GM23338 (cell line): ENCODE data around the gene RPL28. TPM values are rescaled to one million over a fixed set of nuclear protein-coding genes. Genes with fewer than 3 reads are reported as not detected.

Experiments
- ATAC-seq: fragments of 200-7000 bp; cut with Tn5 transposase; 3 replicates; pipeline ENCODE4 v1.9.1; 2020
- DNase-seq: peaks from one replicate; pipeline ENCODE4 v3.0.0-alpha.2; 2015; ENCODE audit warnings: low spot score
- H2AFZ ChIP-seq: fragments of 200-600 bp; sonication (generic); 2 replicates; pipeline ENCODE4 v1.8.0; 2016; ENCODE audit warnings: antibody characterized with exemption, mild to moderate bottlenecking, moderate library complexity
- H3F3A ChIP-seq: fragments of 200-600 bp; sonication (generic); replicated peaks from 2 replicates; pipeline ENCODE4 v1.8.0; 2017; ENCODE audit warnings: antibody characterized with exemption, mixed run types, low read depth
- H3K27ac ChIP-seq: fragments of 200-600 bp; sonication (generic); 2 replicates; pipeline ENCODE4 v1.6.1; 2016; ENCODE audit warnings: low read depth
- H3K27me3 ChIP-seq: fragments of 200-600 bp; sonication (generic); 2 replicates; pipeline ENCODE4 v1.8.0; 2016; ENCODE audit warnings: mild to moderate bottlenecking, mixed run types, moderate library complexity; ENCODE audit not compliant: insufficient read depth
- H3K36me3 ChIP-seq: fragments of 200-600 bp; sonication (generic); 2 replicates; pipeline ENCODE4 v1.8.0; 2016; ENCODE audit warnings: mild to moderate bottlenecking; ENCODE audit not compliant: insufficient read depth
- H3K4me1 ChIP-seq: fragments of 200-600 bp; sonication (generic); 2 replicates; pipeline ENCODE4 v1.8.0; 2016; ENCODE audit warnings: mild to moderate bottlenecking, moderate library complexity; ENCODE audit not compliant: insufficient read depth
- H3K4me2 ChIP-seq: fragments of 200-600 bp; sonication (generic); 2 replicates; pipeline ENCODE4 v1.7.1; 2017; ENCODE audit warnings: mixed run types
- H3K4me3 ChIP-seq: fragments of 200-600 bp; sonication (generic); 2 replicates; pipeline ENCODE4 v1.6.1; 2016; ENCODE audit warnings: mixed run types
- H3K79me2 ChIP-seq: fragments of 200-600 bp; sonication (generic); replicated peaks from 2 replicates; pipeline ENCODE4 v1.8.0; 2017; ENCODE audit warnings: mild to moderate bottlenecking; ENCODE audit not compliant: insufficient read depth
- H3K9me2 ChIP-seq: fragments of 200-600 bp; sonication (generic); 2 replicates; pipeline ENCODE4 v1.8.0; 2017; ENCODE audit not compliant: insufficient read depth
- H4K20me1 ChIP-seq: fragments of 200-600 bp; sonication (generic); replicated peaks from 2 replicates; pipeline ENCODE4 v1.8.0; 2017; ENCODE audit warnings: mild to moderate bottlenecking; ENCODE audit not compliant: insufficient read depth
- H3K27ac Mint-ChIP-seq: 2 replicates; pipeline ENCODE4 v1.8.0; 2020; ENCODE audit warnings: inconsistent platforms, mild to moderate bottlenecking, moderate library complexity, mixed read lengths
- H3K27me3 Mint-ChIP-seq: 3 replicates; pipeline ENCODE4 v1.8.0; 2022; ENCODE audit warnings: low read depth, mild to moderate bottlenecking, moderate library complexity, mixed read lengths, inconsistent platforms; ENCODE audit not compliant: insufficient read depth, poor library complexity
- H3K36me3 Mint-ChIP-seq: 3 replicates; pipeline ENCODE4 v1.8.0; 2021; ENCODE audit warnings: low read depth, mild to moderate bottlenecking, inconsistent platforms, moderate library complexity, mixed read lengths
- H3K4me1 Mint-ChIP-seq: 3 replicates; pipeline ENCODE4 v1.8.0; 2020; ENCODE audit warnings: mild to moderate bottlenecking, inconsistent platforms, mixed read lengths
- H3K4me3 Mint-ChIP-seq: 3 replicates; pipeline ENCODE4 v1.8.0; 2021; ENCODE audit warnings: moderate library complexity, mild to moderate bottlenecking, inconsistent platforms, mixed read lengths
- H3K9me3 Mint-ChIP-seq: 3 replicates; pipeline ENCODE4 v1.8.0; 2020; ENCODE audit warnings: moderate library complexity, mild to moderate bottlenecking, inconsistent platforms, mixed read lengths
- CREB1 ChIP-seq: fragments of 250-450 bp; sonication (Bioruptor Pico); IDR thresholded peaks from 2 replicates; pipeline ENCODE4 v1.5.0; 2020; ENCODE audit warnings: low read depth, mild to moderate bottlenecking, moderate library complexity
- ETS1 ChIP-seq: IDR thresholded peaks from 2 replicates; pipeline ENCODE4 v1.6.1; 2016; ENCODE audit warnings: antibody characterized with exemption
- EZH2 ChIP-seq: fragments of 200-600 bp; sonication (generic); IDR thresholded peaks from one replicate; pipeline ENCODE4 v1.8.0; 2017; ENCODE audit warnings: antibody characterized with exemption, mild to moderate bottlenecking, low read depth; ENCODE audit not compliant: unreplicated experiment
- EZH2phosphoT487 ChIP-seq: fragments of 200-600 bp; sonication (generic); IDR thresholded peaks from one replicate; pipeline ENCODE4 v1.8.1; 2018; ENCODE audit warnings: antibody characterized with exemption; ENCODE audit not compliant: unreplicated experiment
- JUNB ChIP-seq: IDR thresholded peaks from one replicate; pipeline ENCODE4 v1.6.1; 2016; ENCODE audit warnings: antibody characterized with exemption; ENCODE audit not compliant: unreplicated experiment
- NANOG ChIP-seq: IDR thresholded peaks from 2 replicates; pipeline ENCODE4 v1.6.1; 2016; ENCODE audit warnings: antibody characterized with exemption, borderline replicate concordance
- POLR2AphosphoS5 ChIP-seq: IDR thresholded peaks from 2 replicates; pipeline ENCODE4 v1.6.1; 2016; ENCODE audit warnings: antibody characterized with exemption, low read depth
- REST ChIP-seq: IDR thresholded peaks from one replicate; pipeline ENCODE4 v1.6.1; 2018; ENCODE audit warnings: antibody characterized with exemption; ENCODE audit not compliant: unreplicated experiment
- ZNF331 ChIP-seq: fragments of 250-450 bp; sonication (Bioruptor Pico); IDR thresholded peaks from 2 replicates; pipeline ENCODE4 v1.5.0; 2020; ENCODE audit warnings: low read depth, mild to moderate bottlenecking, moderate library complexity
- ZNF462 ChIP-seq: fragments of 250-450 bp; sonication (Bioruptor Pico); IDR thresholded peaks from 2 replicates; pipeline ENCODE4 v1.5.0; 2020; ENCODE audit warnings: mild to moderate bottlenecking, moderate library complexity
- polyA plus RNA-seq: library from polyadenylated mRNA; unstranded; fragments of >200 nt; fragmentation: Nextera tagmentation; extraction: Ambion mirVana; gene quantifications from 2 replicates; pipeline ENCODE4 v1.2.1, GENCODE V29; 2016
- total RNA-seq: library from RNA; depleted of rRNA; stranded (reverse); fragments of >200 nt; shearing (Covaris generic); gene quantifications from 2 replicates; pipeline ENCODE4 v1.2.3, GENCODE V29; 2014
- TF ChIP-seq, protein P1 (sequence below), 2 experiments: fragments of 200-600 bp in 1 of 2; sonication (generic) in 1 of 2; conservative IDR thresholded peaks; 2 replicates each; pipeline versions ENCODE4 v1.5.1 to v1.6.1; 2016 to 2017; ENCODE audit warnings: antibody characterized with exemption in 2 of 2, low read depth in 2 of 2, mild to moderate bottlenecking in 2 of 2, moderate library complexity in 1 of 2

RPL28 gene
- total and polyA plus RNA-seq, 2 experiments from 2014 or later, result 737 to 1,528 TPM

DNA sequence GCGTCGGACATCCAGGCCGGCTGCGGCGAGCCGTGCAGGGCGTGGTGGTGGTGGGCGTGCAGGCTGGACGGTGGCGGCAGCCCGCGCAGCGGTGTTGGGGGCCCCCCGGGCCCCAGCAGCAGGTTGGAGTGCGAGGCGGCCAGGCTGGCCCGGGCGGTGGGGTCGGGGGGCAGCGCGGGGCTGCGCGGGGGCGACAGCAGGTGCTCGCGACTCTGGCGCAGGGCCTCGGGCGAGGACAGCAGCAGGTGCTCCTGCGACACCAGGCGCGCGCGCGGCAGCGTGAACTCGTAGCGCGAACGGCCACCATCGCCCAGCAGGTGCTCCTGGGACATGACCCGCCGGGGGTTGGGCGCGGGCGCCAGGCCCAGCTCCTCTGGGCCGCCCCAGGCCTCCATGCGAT, 47.6 kb downstream of the RPL28 start (continued):
- TF ChIP-seq EZH2phosphoT487, result no peak
- TF ChIP-seq, protein P1, sequence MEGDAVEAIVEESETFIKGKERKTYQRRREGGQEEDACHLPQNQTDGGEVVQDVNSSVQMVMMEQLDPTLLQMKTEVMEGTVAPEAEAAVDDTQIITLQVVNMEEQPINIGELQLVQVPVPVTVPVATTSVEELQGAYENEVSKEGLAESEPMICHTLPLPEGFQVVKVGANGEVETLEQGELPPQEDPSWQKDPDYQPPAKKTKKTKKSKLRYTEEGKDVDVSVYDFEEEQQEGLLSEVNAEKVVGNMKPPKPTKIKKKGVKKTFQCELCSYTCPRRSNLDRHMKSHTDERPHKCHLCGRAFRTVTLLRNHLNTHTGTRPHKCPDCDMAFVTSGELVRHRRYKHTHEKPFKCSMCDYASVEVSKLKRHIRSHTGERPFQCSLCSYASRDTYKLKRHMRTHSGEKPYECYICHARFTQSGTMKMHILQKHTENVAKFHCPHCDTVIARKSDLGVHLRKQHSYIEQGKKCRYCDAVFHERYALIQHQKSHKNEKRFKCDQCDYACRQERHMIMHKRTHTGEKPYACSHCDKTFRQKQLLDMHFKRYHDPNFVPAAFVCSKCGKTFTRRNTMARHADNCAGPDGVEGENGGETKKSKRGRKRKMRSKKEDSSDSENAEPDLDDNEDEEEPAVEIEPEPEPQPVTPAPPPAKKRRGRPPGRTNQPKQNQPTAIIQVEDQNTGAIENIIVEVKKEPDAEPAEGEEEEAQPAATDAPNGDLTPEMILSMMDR (conservative IDR thresholded peaks at IDR 0.05; ENCODE audit: low read depth in 2 of 2), result no peak
- TF ChIP-seq POLR2AphosphoS5, result no peak

DNA sequence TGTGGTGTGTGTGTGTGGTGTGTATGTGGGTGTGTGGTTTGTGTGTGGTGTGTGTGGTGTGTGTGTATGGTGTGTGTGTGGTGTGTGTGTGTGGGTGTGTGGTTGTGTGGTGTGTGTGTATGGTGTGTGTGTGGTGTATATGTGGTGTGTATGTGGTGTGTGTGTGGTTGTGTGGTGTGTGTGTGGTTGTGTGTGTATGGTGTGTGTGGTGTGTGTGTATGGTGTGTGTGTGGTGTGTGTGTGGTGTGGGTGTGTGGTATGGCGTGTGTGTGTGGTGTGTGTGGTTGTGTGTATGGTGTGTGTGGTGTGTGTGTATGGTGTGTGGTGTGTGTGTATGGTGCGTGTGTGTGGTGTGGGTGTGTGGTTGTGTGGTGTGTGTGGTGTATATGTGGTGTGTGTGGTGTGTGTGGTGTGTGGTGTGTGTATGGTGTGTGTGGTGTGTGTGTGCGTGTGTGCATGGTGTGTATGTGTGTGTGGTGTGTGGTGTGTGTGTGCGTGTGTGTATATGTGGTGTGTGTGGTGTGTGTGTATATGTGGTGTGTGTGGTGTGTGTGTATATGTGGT, 48.7 kb downstream of the RPL28 start:
- H3K27me3 ChIP-seq, result peaks cover 29% of the 10 kb centered on the region
- no peak for ATAC-seq
- H3F3A ChIP-seq, result no peaks in the 10 kb centered on the region; the same call in 1 of the 2 replicates
- TF ChIP-seq ZNF331 (CRISPR knock-in tag) (no peak), CREB1 (CRISPR knock-in tag) (no peak), JUNB (no peak), NANOG (no peak), EZH2 (no peak), ETS1 (no peak), ZNF462 (no peak), REST (no peak), POLR2AphosphoS5 (no peak), EZH2phosphoT487 (no peak)

More for the DNA sequence above, 48.7 kb downstream of the RPL28 start:
- Histone ChIP-seq H3K4me1 (no peaks in the 10 kb centered on the region), H2AFZ (no peak overlapping the region), H3K4me2 (no peak overlapping the region), H3K9me2 (no peaks in the 10 kb centered on the region), H4K20me1 (no peaks in the 10 kb centered on the region), H3K36me3 (no peaks in the 10 kb centered on the region), H3K79me2 (no peaks in the 10 kb centered on the region), H3K27ac (no peak overlapping the region), H3K4me3 (no peak overlapping the region)
- H3K4me3 Mint-ChIP-seq, result no peak overlapping the region
- no peak for DNase-seq
- peaks cover 3% of the 10 kb centered on the region for H3K4me1 Mint-ChIP-seq
- no peaks in the 10 kb centered on the region for H3K36me3 Mint-ChIP-seq
- H3K27ac Mint-ChIP-seq, result no peak overlapping the region
- H3K27me3 Mint-ChIP-seq, result peaks cover 25% of the 10 kb centered on the region
- H3K9me3 Mint-ChIP-seq, result peaks cover 12% of the 10 kb centered on the region
